ENCODE data around the gene AMBP. TPM values are rescaled to one million over a fixed set of nuclear protein-coding genes. Genes with fewer than 3 reads are reported as not detected.

Gene AMBP
- total RNA-seq, 1 donor from 2014 or later, result 1.5 TPM

DNA sequence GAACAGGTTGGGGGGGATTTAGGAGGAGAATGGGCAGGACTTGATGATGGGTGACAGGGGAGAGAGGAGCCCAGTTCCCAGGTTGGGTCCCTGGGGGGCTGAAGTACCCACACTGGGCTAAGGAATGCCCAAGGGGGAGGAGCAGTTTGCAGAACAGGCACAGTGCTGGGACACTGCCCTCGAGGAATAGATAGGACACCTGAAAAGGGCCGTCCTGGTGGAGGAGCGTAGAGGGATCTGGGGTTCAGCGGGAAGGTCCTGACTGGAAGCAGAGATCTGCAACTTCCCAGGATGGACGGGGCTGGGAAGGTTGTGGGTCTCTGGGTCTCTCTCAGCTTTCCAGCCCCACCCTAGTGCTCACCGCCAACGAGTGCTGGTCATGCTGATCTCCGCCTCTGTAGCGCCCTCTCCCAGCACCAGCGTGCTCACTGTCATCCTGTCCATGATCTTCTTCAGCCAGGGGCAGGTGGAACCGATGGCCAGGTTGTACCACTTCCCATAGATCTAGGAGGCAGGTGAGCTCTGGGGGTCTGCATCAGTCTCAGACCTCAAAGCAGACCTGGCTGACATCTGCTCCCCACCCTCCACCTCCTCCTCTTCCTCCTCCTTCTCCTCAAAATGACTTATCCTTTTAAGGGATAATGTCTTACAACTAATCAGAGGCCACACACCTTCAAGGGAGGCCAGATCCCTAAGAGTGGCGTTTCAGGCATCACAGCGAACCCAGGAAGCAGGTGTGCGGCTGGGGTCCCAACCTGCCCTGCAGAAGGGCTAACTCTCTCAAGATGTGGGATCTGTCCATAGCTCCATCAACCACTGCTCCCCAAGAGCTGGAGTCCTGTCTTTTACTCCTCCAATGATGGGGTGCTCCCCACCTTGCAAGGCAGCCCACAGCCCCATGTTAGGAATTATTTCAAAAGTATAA lies 1.6 kb downstream of the AMBP start:
- DNase-seq (ENCODE audit: low read depth), result no peak

- DNase-seq (ENCODE audit: low read depth), result no peak
These were observed 2.5 kb downstream of the AMBP start for GRCh38 chr9:114075602-114076001.

DNA sequence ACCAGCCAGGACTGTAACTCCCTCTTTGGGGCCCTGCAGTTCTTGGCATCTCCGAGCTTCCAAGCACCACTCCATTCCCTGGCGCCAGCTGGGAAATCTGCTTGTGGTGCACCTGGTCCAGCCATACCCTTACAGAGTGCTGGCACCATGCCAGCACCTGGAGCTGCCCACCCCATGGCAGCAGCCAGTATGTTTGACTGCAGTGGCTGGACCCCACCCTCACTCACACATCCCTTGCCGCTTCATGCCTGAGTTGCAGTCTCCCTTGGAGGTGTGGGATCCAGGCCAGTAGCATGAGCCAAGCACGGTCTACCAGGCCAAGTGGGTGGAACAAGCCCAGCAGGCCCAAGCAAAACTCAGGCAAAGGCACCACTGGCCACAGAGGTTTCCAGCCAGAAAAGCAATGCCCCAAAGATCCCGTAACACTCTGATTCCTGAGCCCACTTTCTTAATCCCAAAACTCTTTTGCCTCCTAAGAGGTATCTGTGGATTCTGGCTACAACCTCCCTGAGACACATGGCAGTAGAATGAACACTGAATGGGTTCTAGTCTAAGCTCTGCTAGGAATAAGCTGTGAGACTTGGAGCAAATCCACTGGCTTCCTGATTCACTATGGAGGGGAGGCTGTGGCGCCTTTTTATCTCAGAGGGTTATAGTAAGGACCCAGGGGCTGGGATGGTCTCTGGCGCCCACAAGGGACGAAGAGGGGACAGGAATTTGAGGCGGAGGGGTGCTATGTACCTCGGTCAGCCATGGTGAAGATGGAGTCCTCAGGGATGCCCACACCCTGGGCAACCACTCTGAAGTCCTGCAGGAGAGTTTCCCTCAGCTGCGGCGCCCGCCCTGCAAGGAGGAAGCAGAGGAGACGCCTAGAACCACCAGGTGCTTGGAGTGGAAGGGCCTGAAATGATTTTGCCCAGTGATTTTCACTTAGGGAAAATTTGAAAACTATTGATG lies 5.6 kb downstream of the AMBP start:
- DNase-seq (ENCODE audit: low read depth), result no peak

GRCh38 chr9:114071197-114071795 lies 6.8 kb downstream of the AMBP start:
- DNase-seq (ENCODE audit: low read depth), result no peak

DNA sequence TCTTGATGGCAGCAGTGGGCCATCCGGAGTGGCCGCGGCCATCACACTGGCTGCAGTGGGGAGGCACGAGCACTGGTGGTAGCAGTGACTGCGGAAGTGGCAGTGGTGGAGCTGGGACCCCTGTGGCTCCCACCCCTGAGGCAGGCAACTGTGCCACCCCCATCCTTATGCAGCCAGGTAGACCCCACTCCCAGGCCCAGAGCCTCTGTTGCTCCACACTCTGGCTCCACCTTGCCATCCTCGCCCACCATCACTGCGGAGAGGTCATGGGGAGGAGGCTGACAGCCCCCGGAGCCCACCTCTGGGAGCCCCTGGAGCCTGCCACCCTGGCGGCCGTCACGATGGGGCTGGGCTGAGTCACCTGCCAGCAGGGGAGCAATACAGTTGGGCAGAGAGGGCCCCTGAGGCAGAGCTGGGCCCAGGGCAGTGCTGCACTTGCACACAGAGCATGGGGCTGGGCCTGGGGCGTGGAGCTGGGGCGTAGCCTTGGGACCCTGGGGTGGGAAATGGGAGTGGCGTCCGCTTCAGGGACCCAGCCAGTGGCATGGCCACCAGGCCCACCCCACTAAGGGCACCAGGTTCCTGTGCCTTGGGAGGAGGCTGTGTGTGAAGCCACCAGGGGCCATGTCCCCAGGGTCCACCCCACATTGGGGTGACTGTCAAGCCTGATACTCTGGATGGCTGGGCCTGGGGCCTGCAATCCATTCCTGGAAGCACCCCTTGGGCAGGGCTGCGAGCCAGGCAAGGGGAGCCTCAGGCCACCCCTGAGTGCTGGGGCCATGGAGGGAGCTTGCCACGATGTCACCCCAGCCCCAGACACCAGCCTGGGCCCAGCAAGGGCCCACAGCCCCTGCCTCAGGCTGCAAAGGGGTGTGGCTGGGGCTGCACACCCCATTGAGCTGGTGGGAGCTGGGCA lies 7.7 kb downstream of the AMBP start:
- no peak for DNase-seq (ENCODE audit: low read depth)

- DNase-seq (ENCODE audit: low read depth), result no peak
These were observed 8.5 kb downstream of the AMBP start for GRCh38 chr9:114069476-114070187.

- no peak for DNase-seq (ENCODE audit: low read depth)
These were observed 12.8 kb downstream of the AMBP start for GRCh38 chr9:114065304-114065703.

GRCh38 chr9:114061830-114062474 lies 16.1 kb downstream of the AMBP start:
- no peak for DNase-seq (ENCODE audit: low read depth)

DNA sequence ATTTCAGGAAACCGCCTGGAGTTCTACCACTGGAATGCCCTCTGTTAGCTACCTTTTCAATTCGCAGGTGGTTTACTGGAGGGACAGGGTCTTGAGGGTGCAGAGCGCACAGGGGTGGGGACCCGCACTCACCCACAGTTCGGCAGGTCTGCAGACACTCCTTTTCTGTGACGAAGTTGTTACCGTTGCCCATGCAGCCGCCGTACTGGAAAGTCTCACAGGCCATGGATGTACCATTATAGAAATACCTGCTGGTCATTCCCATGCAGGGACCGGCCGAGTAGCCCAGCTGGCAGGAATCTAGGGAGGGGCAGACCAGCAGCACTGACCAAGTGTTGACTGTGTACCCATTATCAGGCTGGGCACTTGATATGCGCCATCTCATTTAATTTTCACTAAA lies 16.8 kb downstream of the AMBP start:
- DNase-seq (ENCODE audit: low read depth), result no peak

DNA sequence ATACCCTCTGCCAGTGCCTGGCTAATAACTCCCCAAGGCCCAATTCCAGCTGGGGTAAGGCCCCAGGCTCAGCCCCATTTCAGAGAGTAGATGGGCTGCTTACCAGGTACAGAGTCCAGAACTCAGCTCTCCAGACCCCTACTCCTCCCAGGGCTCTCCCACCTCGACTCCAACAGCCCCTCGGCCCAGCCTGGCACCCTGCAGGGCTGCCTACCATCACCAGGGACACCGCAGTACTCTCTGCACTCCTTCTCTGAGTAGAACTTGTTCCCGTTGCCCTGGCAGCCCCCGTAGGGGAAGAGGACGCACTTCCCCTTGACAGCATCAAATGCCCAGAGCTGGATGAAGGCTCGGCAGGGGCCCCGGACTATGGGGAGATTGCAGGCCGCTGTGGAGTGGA lies 17.4 kb downstream of the AMBP start:
- no peak for DNase-seq (ENCODE audit: low read depth)

- peak; percentile 20 for DNase-seq (ENCODE audit: low read depth)
These were observed 18.0 kb downstream of the AMBP start for GRCh38 chr9:114060070-114060469.

DNA sequence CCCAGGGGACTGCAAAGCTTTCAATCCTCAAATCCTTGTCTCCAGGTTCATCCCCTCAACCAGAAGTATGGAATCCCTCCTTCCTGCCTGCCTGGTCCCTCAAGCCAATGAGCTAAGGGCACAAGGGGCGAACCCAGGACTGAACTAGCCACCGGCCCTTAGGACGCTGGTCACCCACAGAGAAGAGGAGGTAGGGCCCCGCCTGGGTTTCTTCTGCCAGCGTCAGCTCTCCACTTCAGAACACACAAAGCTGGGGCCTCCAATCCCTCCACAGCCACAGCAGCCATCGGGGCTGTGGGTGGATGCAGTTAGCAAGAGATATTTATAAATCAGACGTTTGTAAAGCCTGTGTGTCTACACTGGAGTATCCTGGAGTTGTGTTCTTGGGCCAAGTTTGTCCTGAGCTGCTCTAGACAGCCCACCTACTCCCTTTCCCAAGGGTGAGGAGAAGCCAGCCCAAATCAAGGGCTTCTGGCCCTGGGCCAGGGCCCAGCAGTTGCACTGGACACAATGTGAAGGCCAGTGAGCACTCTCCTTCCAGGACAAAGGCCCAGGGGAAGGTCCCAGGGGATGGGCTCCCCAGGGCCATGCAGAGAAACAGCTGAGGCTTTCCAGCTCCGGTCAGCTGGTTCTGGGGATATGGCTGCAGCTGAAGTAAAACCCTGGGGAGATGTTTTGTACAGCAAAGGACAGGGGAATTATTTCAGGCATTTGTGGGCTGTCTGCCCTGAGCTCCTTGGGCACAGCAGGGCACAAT lies 18.9 kb downstream of the AMBP start:
- DNase-seq (ENCODE audit: low read depth), result peak; percentile 97

DNA sequence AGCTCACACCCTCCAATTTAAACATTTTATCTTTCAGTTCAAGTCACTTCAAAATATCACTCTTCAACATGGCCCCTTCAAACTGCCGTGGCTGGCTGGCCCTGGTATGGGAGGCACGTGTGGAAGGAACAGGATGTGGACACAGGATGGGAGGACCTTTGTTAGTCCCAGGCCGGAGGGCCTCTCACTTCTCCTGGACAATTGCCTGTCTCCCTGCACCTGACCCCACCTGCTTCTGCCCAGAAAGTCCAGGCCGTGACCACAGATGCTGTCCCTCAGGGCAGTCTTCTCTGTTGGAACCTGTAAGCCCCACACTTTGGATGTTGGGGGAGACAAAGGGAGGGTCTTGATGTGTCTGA lies 19.4 kb downstream of the AMBP start:
- DNase-seq (ENCODE audit: low read depth), result no peak

DNA sequence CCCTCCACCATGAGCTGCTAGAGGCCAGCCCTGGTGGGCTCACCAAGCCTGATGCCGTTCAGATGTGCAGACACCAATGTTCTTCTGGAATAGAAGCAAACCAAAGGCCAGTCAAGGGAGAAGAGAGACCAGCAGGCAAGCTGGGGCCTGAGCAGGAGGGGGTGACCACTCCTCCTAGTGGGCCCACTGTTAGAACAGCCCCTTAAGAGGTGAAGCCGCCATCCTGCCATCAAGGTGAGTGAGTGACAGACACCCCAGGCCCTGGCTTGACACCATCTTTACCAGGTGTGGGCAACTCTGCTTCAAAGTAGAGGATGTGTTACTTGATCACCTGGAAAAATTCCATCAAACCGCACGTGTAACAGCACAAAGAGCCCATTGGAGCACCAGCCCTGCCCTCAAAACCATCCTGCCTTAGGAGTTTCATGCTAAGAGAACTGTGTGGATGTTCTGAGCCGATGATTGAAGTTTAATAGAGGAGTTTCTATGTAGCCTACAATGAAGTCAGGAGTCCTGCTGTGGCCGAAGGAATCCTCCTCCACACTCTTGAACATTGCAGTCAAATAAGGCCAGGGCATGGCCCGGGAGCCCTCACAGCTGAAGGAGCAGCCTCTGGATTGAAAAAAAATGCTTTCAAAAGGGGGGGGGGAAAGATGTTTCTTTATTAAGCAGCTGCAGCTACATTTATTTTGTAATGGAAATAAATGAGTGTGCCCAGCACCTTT lies 20.8 kb downstream of the AMBP start:
- no peak for DNase-seq (ENCODE audit: low read depth)

- DNase-seq (ENCODE audit: low read depth), result no peak
These were observed 21.6 kb downstream of the AMBP start for GRCh38 chr9:114056527-114056926.

- no peak for DNase-seq (ENCODE audit: low read depth)
These were observed 22.2 kb downstream of the AMBP start for GRCh38 chr9:114055894-114056293.

- DNase-seq (ENCODE audit: low read depth), result no peak
These were observed 23.0 kb downstream of the AMBP start for GRCh38 chr9:114055061-114055460.

DNA sequence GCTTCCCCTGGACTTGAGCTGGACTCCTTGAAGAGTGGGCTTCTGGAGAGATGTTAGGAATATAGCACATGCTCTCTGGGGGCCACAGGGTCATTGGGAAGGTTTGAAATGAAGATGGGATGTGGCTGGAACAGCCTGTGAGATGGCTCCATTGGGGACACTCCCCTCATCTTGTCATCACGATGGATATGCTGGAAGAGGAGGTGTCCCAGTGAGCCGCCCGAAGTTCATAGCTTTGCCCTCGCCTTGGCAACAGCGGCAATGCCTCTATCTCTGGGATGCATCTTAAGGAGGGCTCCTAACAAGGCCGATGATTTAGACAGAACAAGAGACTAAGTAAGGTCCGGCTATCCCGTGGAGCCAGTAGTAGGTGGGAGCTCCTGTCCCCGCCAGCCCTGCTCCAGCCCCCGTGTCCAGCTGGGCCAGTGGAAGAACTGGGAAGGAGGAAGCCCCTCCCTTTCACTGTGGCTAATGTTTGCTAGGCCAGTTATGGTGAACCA lies 23.9 kb downstream of the AMBP start:
- no peak for DNase-seq (ENCODE audit: low read depth)

All from myocyte (in vitro differentiated cells).